IPS-15b (cell line): Measurements from ENCODE around the gene SLC6A3.
A peak's percentile ranks its signal among the peaks of the same experiment; 100 is the strongest.

Source experiments
- H3K27me3 ChIP-seq: one replicate; pipeline ENCODE4 v1.6.1; 2013; ENCODE audit warnings: low read length; ENCODE audit not compliant: control insufficient read depth, insufficient read depth
- H3K36me3 ChIP-seq: one replicate; pipeline ENCODE4 v1.6.1; 2013; ENCODE audit warnings: low read length; ENCODE audit not compliant: control insufficient read depth, insufficient read depth
- H3K4me1 ChIP-seq: one replicate; pipeline ENCODE4 v1.6.1; 2013; ENCODE audit warnings: mild to moderate bottlenecking, low read length; ENCODE audit not compliant: control insufficient read depth, insufficient read depth
- H3K4me3 ChIP-seq: one replicate; pipeline ENCODE4 v1.5.1; 2013; ENCODE audit warnings: low read depth, low read length
- H3K9ac ChIP-seq: one replicate; pipeline ENCODE4 v1.6.1; 2013; ENCODE audit warnings: low read depth, mild to moderate bottlenecking, low read length
- H3K9me3 ChIP-seq: one replicate; pipeline ENCODE4 v1.6.1; 2013; ENCODE audit warnings: mild to moderate bottlenecking, low read length; ENCODE audit not compliant: control insufficient read depth, insufficient read depth

SLC6A3 gene

DNA sequence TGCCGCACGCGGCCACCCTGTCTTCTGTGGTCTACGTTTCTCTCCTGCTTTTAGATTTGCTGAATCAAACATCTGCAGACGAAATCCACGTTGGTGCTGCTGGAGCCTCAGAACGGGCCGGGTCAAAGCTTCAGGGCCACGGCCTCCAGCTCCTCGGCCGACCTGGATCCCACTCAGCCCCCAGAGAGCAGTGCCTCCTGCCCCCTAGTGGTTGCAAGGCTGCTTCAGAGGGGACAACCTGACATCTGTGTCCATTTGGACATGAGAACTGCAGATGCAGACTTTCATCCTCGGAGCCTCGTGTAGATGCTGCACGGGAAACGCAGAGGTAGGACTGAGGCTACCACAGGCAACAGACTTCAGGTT, 23.0 kb upstream of the SLC6A3 start:
- no peaks in the 10 kb centered on the region for H3K27me3 ChIP-seq
- H3K36me3 ChIP-seq: peaks cover 86% of the 10 kb centered on the region
- no peaks in the 10 kb centered on the region for H3K4me1 ChIP-seq
- H3K4me3 ChIP-seq: no peak overlapping the region
- H3K9me3 ChIP-seq: no peaks in the 10 kb centered on the region
- H3K9ac ChIP-seq: peak overlapping the region; percentile 24

DNA sequence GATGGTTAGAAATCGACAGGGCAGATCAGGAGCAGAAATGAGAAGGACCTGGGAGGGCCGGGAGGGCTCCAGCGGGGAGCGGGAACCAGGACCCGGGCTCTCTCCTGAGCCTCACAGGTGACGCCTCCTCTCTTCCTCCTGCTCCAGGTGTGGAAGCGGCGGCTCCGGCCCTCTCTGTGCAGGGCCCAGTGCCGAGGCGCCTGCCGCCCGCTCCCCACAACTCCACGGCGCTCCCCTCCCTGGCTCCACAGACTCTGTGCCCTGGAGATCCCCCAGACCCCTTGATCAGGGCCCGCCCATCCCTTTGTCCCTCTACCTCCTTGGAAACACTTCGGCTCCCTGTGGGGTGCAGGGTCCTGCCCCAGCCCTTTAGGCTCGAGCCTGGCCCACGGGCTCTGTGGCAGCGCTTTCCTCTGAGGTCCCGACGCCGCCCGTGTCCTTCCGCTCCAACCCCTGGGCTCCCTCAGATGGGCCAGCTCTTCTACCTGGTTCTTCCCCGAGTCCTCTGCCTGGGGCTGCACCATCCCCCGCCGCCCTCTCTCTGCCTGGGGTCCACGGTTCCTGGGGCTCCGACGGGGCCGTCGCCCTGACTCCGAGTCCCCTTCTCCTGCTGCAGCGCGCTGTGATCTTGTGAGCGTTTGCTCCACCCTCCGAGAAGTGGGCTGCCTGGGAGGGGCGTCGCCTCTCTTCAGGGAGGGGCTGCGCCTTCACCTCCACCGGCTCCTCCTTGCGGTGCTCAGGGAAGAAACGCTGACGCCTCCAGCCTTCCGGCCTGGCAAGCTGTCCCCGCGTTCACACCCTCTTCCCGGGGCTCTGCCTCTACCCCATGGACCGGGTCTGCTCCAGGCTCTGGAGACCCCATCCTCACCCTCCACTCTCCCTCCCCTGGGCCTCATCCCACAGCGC, 22.4 kb upstream of the SLC6A3 start:
- Histone ChIP-seq H3K9me3 (no peaks in the 10 kb centered on the region), H3K27me3 (no peaks in the 10 kb centered on the region), H3K4me1 (no peaks in the 10 kb centered on the region), H3K9ac (peak overlapping the region; percentile 24), H3K36me3 (peaks cover 84% of the 10 kb centered on the region), H3K4me3 (no peak overlapping the region)

DNA sequence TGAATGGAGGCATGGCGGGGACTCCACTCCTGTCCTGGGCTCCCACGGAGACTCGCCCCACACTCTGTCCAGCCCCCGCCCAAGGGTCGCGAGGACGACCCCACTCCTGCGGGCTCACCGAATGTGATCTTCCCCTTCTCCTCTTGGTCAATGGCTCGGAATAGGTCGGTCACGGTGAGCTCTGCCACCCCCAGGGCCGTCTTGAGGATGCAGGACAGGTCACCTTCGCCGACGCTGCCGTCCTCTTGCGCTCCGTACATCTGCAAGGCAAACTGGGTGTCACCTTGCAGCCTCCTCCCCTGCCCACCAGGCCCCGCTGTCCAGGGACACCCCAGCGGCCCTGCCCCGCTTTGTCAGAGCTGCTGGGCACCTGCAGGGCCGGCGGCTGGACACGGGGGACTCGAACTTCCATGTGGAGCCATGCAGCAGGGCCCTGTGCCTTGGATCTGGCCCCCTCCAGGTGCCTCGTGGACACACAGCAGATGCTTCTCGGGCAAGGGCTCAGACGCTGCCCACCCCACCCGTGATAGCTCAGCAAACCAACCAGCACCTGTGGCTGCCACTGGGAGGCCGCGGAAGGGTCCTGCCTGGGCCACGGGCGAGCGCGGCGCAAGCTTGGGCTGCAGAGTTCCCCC, 21.5 kb upstream of the SLC6A3 start:
- Histone ChIP-seq H3K36me3 (peaks cover 80% of the 10 kb centered on the region), H3K9ac (no peak overlapping the region), H3K4me1 (no peaks in the 10 kb centered on the region), H3K27me3 (no peaks in the 10 kb centered on the region), H3K9me3 (no peaks in the 10 kb centered on the region), H3K4me3 (no peak overlapping the region)

DNA sequence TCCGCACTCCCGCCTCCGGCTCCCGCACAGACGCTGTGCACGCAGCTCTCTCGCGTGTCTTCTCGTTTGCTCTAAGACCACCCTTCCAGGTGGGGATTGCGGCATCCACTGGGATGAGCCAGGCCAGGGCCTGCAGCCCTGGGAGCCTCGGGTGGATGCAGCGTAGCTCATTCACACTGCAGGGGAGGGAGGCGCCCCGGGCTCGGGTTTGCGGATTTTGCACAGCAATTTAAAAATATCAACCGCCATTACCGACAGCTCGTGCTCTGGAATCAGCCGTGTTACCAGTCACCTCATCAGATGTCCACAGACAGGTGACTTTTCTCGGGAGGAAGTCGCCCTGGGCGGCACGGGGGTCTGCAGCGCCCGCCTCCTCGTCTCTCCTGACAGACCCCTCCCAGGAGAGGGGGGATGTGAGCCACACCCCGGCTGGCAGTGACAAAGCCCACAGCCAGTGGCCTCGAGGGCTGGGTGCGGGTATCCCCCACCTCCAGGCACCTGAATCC, 20.8 kb upstream of the SLC6A3 start:
- Histone ChIP-seq H3K9ac (no peak overlapping the region), H3K4me3 (no peak overlapping the region), H3K27me3 (no peaks in the 10 kb centered on the region), H3K36me3 (peaks cover 78% of the 10 kb centered on the region), H3K9me3 (no peaks in the 10 kb centered on the region), H3K4me1 (no peaks in the 10 kb centered on the region)

DNA sequence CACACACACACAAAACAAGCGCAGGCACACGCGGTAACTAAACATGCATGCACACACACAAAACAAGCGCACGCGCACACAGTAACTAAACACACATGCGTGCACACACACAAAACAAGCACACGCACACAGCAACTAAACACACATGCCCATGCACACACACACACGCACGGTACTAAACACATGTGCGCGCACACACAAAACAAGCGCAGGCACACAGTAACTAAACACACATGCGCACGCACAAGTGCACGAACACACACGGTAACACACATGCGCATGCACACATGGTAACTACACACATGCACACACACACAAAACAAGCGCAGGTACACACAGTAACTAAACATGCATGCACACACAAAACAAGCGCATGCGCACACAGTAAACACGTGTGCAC, 19.9 kb upstream of the SLC6A3 start:
- Histone ChIP-seq H3K4me1 (no peaks in the 10 kb centered on the region), H3K27me3 (no peaks in the 10 kb centered on the region), H3K9ac (no peak overlapping the region), H3K4me3 (no peak overlapping the region), H3K36me3 (peaks cover 74% of the 10 kb centered on the region), H3K9me3 (no peaks in the 10 kb centered on the region)

DNA sequence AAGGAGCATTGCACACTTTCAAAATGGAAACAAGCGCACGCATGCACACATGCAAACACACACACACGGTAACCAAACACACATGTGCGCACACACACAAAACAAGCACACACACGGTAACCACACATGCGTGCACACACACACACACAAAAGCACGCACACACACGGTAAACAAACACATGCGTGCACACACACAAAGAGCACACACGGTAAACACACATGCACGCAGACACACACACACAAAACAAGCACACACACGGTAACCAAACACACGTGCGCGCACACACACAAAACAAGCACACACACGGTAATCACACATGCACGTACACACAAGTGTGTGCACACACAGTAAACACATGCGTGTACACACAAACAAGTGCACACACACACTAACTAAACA, 19.3 kb upstream of the SLC6A3 start:
- peaks cover 77% of the 10 kb centered on the region for H3K36me3 ChIP-seq
- no peak overlapping the region for H3K9ac ChIP-seq
- no peaks in the 10 kb centered on the region for H3K27me3 ChIP-seq
- H3K9me3 ChIP-seq: no peaks in the 10 kb centered on the region
- H3K4me1 ChIP-seq: no peaks in the 10 kb centered on the region
- H3K4me3 ChIP-seq: no peak overlapping the region

DNA sequence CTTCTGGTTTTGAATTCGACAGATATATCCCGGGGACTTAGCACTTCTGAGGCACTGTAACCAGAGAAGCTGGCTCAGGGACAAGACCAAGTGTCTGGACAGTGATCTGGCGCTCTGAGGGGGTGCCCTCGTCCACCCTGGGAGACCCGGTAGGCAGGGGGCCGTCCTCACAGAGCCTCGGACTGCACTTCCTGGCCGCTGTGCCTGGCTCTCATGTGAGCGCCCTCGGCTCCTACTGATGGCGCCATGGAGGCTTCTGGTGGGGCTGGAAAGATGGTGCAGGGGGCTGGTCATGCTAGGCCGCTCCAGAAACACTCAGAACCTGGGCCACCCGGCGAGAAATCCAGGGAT, 18.8 kb upstream of the SLC6A3 start:
- Histone ChIP-seq H3K27me3 (no peaks in the 10 kb centered on the region), H3K4me3 (no peak overlapping the region), H3K9ac (no peak overlapping the region), H3K9me3 (no peaks in the 10 kb centered on the region), H3K4me1 (no peaks in the 10 kb centered on the region), H3K36me3 (peaks cover 80% of the 10 kb centered on the region)

DNA sequence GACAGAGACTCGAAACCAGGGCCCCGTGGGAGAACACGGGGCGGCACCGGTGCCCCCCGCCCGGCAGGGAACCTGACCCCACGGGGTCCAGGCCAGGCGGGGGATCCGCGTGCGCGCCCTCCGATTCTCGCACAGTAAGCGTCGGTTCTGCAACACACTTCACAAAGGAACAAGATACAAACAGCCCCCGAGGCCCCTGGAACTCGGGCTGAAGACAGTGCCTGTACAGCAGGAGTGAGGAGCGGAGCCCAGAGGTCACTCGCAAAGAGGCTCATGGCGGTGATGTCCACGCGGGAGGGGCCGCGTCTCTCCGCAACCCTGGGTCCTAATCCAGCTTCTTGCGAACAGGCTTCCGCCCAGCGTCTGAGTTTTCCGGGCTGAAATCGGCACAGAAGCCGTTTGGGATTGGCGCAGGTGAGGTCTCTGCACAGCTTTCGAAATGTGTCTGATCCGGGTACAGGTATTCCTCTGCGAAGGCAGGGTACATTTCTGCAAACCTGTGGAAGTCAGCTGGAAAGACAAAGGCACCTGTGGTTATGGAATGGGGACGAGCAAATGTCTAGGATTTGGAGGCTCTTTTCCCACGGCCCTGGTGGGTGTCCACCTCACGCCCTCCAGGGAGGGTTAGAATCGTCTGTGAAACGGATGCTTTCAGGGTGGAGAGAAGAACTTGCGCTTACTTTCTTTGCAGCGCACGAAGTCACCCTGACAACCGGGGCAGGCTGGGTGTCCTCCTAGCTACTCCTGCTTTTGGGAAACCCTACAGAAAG, 18.3 kb upstream of the SLC6A3 start:
- H3K9ac ChIP-seq: no peak overlapping the region
- no peaks in the 10 kb centered on the region for H3K27me3 ChIP-seq
- no peaks in the 10 kb centered on the region for H3K9me3 ChIP-seq
- H3K4me1 ChIP-seq: no peaks in the 10 kb centered on the region
- peaks cover 79% of the 10 kb centered on the region for H3K36me3 ChIP-seq
- H3K4me3 ChIP-seq: no peak overlapping the region

DNA sequence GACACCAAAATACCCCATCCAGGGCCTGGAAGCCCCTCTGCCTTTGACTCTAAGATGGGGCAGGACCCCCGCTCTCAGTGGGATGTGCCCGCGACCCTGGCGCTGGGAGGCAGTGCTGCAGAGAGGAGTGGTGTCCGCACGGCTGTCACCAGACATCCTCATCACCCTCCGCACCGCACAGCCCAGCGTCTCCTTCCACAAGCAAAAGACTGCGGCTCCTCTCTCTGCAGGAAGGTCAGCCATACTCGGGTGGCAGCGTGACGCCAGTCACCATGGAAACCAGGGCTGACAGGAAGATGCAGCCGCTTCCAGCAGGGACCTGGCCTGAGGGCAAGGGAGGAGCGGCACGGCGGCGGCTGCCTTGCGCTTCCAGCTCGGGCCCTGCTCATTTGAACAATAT, 17.1 kb upstream of the SLC6A3 start:
- Histone ChIP-seq H3K9ac (no peak overlapping the region), H3K27me3 (no peaks in the 10 kb centered on the region), H3K9me3 (peaks cover 10% of the 10 kb centered on the region), H3K36me3 (peaks cover 77% of the 10 kb centered on the region), H3K4me1 (no peaks in the 10 kb centered on the region), H3K4me3 (no peak overlapping the region)

DNA sequence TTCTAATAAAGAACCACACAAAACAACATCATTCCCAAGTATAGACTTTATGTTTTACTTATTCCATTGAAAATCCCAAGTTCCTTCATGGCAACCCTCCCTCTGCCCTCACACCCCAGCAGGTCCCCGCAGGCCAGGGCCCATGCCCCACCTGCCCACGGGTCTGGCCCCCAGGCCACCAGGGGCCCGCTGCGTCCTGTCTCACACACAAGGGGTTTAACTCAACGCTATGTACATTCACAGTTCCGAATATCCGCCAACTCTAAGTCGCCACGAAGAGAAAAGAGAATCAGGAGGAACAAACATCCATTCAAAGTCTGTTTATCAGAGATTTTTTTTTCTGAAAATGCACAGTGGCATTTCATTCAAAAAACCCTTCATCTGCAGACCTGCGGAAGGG, 16.2 kb upstream of the SLC6A3 start:
- Histone ChIP-seq H3K36me3 (peaks cover 70% of the 10 kb centered on the region), H3K9me3 (peaks cover 19% of the 10 kb centered on the region), H3K4me3 (no peak overlapping the region), H3K27me3 (no peaks in the 10 kb centered on the region), H3K4me1 (no peaks in the 10 kb centered on the region), H3K9ac (no peak overlapping the region)

DNA sequence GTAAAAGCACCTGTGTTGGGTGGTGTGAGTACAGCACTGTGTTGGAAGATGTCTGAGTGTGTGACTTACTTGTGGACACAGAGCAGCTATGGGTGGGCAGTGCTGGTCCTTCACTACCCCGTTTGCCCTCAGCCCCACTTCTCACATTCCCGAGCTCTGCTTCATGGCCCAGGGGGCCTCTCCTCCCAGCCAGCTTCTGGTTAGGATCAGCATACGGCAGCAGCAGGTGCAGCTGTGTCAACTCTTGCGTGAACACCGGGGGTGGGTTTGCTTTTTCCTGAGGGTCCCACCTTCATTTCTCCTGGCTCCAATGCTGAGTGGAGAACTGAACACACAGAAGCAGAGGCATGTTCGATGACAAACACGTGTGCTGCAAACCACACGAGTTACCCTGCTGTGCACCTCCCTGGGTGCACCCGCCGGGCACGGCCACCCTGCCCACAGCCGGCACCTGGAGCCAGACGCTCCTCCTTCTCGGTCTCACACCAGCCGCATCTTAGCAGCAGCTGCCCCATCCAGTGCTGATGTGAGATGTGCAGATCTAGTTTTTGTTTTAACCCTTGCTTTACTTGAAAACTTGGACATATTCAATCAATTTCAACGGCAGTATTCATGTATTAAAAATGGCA, 14.9 kb upstream of the SLC6A3 start:
- no peak overlapping the region for H3K9ac ChIP-seq
- H3K4me3 ChIP-seq: no peak overlapping the region
- no peaks in the 10 kb centered on the region for H3K27me3 ChIP-seq
- peaks cover 19% of the 10 kb centered on the region for H3K9me3 ChIP-seq
- no peaks in the 10 kb centered on the region for H3K4me1 ChIP-seq
- peaks cover 57% of the 10 kb centered on the region for H3K36me3 ChIP-seq
